Activated naive CD8-positive, alpha-beta T cell treated with anti-CD3 and anti-CD28 coated beads, Interleukin-2, amount 50 U/mL, for 16 hours (primary cell): Measurements from ENCODE around the gene HSPB1.
A peak's percentile ranks its signal among the peaks of the same experiment; 100 is the strongest.
"Not testable (repeated sequence)": the region's sequence is repeated elsewhere in the genome, so short reads cannot be mapped to it uniquely, and the experiment has no call there.

Experiments used
- DNase-seq: peaks from one replicate; pipeline ENCODE4 v3.0.0-alpha.2; 2020; ENCODE audit warnings: low read depth, low spot score

Gene HSPB1

GRCh38 chr7:76302347-76303201 lies at the start of gene HSPB1:
Gene HSPB1, plus strand, starts transcription at chr7:76302673. Its CDS starts 40 bp downstream, at chr7:76302713.
- DNase-seq, result no peak

GRCh38 chr7:76254781-76255180 lies 47.7 kb upstream of the HSPB1 start:
- no peak for DNase-seq

DNA sequence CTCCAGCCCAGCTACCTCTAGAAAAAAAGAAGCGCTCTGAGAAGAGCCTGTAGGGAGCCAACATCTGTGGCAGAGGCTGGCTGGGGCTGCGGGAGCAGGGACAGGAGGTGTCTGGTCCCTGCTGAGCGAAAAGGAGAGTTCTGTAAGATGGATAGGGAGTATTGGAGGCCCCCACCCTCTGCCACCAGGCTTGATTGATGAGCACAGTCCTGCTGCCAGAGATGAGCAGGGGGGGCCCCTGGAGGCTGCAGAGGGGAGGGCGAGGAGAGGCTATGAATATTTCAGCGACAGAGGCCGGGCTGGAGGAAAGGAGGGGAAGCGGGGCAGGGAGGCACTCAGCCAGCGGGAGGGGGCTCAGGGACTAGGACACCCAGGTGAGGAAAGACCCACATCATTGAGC lies 44.5 kb upstream of the HSPB1 start:
- DNase-seq, result no peak

DNA sequence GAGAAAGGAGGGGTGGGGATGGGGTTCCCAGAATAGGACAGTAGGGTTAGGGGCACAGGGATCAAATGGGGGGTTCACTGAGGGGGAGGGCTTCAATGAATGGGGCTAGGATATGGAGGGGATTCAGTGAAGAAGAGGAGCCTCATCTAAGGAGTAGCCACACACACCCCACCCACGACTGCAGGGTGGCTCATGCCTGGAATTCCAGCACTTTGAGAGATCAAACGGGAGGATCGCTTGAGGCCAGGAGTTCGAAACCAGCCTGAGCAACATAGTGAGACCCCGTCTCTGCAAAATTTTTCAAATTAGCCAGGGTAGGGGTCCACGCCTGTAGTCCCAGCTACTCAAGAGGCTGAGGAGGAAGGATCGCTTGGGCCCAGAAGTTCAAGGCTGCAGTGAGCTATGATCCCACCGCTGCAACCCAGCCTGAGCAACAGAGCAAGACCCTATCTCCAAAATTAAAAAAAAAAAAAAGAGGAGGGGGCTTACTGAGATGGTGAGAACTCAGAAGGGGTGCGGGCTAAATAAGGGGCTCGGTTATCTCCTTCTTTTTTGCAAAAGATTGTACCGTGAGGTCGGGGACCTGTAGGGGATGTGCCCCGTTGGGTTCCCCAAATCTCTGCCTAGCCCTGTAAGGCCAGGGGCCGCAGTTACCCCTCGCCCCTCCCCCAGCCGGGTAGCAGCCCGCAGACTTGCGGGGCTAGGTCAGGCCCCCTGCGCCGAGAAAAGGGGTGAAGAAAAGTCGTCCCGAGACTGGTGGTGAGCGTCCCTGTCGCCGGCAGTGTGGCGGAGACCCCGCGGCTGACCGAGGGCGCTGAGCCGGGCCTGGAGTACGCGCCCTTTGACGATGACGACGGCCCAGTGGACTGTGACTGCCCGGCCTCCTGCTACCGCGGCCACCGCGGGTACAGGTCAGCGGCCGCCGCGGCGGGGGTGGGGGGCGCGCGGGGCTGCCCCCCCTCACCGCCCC lies 43.1 kb upstream of the HSPB1 start:
- DNase-seq, result no peak

DNA sequence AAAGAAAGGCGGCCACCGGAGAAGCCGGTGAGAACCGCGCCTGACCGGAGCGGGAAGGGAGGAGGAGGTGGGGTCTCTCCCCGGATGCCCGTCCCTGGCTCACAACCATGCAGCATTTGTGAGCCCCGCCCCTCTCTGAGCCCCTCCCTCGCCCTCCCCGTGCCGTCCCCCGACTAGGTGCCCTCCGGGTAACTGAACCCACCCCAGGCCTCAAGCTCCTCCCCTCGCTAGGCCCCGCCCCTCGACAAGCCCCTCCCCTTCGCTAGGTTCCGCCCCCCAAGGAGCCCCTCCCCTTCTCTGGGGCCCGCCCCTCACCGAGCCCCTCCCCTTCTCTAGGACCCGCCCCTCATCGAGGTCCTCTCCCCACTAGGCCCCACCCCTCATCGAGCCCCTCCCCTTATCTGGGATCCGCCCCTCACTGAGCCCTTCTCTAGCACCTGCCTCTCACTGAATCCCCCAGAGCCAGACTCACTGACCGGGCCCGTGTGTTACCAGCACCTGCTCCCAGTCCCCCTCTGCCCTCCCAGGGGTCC lies 42.2 kb upstream of the HSPB1 start:
- peak; percentile 9 for DNase-seq

DNA sequence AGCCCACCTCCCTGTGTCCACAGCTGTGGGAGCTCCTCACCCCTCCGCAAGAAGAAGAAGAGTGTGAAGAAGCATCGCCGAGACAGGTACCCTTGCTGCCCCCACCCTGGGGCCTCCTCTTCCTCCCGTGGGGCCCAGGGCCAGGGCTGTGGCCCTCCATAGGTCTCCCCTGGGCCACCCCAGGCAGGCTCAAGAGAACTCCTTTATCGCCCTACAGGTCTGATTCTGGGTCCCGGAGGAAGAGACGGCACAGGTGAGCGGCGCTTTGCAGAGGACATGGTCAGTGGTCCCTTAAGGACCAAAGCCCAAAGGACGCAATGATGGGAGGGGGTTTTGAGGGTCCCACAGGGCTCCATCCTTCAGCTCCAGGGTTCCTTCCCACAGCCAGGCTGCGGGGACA lies 41.1 kb upstream of the HSPB1 start:
- DNase-seq, result no peak

DNA sequence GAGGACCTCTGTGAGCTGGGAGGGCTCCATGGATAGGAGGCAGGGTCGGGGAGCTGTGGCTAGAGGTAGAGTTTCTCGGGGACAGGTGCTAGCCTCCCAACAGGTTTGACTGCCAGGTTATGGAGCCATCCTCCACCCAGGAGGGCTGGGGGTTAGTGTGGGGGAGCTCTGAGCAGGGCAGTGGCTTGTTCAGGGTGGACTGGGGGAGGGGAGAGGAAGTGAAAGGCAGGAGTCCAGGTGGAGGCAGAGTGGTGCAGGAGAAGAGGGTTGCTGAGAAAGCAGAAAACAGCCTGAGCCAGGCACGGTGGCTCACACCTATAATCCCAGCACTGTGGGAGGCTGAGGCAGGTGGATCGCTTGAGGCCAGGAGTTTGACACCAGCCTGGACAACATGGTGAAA lies 40.5 kb upstream of the HSPB1 start:
- DNase-seq, result no peak

DNA sequence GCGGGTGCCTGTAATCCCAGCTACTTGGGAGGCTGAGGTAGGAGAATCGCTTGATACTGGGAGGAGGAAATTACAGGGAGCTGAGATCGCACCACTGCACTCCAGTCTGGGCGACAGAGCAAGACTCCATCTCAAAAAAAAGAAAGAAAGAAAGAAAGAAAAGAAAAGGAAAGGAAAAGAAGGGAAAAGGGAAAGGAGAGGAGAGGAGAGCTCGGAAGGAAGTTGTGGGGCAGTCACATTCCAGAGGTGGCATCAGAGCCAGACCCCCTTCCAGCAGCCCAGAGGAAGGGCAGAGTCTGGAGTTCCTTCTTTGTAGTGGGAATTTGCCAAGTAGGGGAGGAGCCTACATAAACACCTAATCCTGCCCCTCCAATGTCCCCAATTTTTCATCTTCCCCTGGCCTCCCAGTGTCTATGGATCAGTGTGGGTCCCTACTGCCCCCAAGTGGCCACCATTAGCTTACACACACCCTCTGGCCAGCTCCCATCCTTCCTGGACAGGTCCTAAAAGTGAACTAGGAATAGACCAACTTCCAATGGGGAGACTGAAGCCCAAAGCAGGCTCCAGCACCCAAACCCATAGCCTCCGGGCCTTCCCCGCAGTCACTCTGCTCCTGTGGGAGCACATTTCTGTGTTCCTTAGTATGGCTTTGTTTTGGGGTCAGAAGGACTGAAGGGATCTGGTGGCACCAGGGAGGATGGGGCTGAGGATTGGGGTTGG lies 39.6 kb upstream of the HSPB1 start:
- DNase-seq, result no peak

GRCh38 chr7:76265299-76265698 lies 37.2 kb upstream of the HSPB1 start:
- no peak for DNase-seq

DNA sequence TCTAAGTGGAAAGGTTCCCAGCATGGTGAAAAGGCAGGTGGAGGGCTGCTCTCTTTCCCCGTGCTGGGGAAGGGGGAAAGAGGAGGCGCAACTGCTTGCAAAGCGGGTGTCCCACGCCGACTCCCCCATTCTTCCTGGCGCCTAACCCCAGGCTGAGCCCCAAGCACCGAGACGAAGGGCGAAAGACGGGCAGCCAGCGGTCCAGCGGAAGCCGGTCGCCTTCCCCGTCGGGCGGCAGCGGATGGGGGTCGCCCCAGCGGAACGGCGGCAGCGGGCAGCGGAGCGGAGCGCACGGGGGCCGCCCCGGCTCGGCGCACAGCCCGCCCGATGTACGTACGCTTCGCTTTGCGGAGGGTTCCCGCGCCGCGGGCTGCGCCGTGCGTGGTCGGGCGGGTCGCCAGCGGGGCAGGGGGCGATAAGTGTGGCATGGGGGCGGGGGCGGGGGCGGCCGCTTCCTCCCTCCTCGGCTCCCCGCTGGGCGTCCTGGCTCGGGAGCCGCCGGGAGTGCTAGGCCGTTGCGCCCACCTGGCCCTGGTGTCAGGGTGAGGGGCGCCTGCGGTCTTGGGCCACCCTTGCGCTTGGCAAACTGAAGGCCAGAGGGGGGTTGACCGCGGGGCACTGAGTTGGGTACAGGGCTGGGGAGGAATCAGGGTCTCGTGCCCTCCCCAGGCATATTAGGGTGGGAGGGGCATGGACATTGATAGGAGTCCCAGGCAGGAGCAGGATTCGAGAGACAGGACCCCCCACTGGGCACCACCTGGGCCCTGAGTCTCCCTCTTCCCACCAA lies 35.2 kb upstream of the HSPB1 start:
- no peak for DNase-seq

GRCh38 chr7:76267894-76268183 lies 34.6 kb upstream of the HSPB1 start:
- DNase-seq, result no peak

DNA sequence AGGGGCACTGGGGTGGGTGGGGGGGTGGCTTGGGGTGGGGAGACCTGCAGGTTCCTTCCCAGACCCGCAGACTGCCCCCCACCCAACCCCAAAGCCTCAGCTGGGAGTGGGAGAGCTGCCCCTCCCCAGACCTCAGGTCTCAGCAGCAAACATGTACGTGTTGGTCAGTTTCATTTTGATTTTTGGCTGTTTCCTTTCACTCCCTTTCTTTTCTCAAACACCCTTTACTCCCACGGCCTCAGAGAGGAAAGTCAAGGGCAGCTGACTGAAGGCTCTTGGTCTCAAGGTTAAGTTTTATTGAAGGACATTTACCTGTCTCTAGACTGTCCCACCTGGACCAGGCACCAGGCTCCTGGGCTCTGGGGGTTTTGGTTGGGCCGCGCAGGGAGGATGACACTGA lies 34.1 kb upstream of the HSPB1 start:
- no peak for DNase-seq

GRCh38 chr7:76269895-76270294 lies 32.6 kb upstream of the HSPB1 start:
- DNase-seq, result no peak

- not testable (repeated sequence) for DNase-seq
Observed at GRCh38 chr7:76271384-76271783, 31.1 kb upstream of the HSPB1 start.

DNA sequence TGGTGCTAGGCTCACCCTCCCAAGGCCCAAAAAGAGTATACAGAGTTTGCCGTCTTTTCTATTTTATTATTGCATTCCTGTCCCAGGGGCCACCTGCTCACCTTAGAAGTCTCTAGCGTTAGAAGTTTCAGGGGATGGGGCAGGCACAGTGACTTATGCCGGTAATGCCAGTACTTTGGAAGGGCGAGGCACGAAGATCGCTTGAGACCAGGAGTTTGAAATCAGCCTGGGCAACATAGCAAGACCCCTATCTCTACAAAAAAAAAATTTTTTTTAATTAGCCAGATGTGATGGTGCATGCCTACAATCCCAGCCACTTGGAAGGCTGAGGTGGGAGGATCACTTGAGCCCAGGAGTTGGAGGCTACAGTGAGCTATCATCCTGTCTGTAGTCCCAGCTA lies 30.3 kb upstream of the HSPB1 start:
- DNase-seq, result no peak

DNA sequence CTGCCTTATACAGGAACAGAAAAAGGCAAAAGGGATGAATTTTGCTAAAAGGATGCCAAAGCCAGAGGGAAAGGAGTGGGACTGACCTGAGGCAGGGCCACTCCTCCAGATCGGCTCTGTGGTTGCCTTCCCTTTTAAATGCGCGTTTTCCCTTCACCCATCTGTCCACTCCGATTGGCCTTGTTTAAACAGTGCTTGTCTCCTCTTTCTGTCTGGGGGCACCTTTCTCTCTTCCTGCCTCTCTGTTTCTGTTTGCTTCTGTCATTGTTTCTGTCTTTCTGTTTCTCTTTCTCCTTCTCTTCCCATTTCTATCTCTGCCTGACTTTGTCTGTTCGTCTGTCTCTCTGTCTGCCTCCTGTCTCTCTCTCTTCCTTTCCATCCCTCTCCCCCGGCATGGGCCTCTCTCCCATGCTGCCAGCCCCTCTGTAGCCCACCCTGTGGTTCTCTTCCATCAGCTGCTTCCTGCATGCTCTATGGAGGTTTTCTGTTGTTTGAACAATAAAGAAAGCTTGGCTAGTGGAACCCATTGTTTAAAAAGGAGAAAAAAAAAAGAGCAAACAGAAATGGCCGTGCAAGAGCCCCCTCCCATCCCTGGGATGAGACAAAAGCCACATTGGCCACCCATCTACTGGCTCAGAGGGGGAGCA lies 29.5 kb upstream of the HSPB1 start:
- no peak for DNase-seq

DNA sequence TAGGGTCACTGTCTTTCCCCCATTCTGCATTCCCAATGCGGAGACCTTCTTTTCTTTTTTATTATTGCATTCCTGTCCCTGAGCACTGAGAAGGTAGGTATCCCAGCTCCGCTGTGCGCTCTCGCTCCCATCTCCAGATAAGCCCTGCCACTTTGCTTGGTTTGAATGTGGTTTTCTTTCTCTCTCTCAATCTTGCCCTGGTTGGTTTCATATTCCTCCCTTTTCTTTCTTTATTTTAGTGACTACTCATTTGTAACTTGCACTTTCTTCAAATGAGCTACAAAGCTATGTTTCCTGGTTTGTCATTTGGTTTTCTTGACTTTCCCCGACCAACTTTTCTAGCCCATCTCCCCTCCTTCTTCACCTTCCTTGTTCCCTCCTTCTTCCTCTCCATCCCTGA lies 29.0 kb upstream of the HSPB1 start:
- no peak for DNase-seq

DNA sequence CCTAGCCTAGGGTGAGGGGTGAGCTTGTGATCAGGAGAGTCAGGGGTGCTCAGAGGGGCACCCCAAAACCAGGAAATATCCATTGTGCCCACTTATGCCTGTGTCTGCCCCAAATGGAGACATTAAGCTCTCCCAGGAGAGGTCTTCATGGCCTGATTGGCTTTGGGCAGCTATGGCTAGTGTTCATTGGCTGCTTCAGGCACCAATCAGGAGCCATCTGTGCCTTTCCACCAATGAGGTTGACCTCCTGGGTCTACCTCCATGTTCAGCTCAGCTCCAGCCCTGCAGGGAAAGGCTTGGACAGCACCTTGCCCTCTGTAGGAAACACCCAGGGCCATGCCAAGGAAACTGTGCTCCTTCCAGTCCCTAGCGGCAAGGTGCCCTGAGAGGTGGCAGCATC lies 23.9 kb upstream of the HSPB1 start:
- DNase-seq, result no peak

DNA sequence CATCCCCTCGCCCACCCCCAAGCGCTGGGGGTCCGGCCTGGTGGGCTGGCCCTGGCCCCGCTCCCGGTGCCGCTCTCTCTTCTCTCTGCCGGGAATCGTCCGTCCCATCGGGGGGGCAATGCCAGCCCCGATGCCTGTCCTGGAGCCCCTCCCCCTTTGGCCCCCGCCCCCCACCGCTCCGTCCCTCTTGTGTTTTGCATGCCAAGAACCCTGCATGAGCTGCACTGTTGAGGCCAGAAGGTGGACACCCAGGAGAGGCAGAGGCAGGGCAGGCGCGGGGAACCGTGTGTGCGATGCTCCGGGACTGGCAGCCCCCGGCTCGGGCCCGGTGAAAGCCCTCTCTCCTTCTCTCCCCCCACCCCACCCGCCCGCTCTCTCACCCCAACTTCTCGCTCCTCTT lies 22.1 kb upstream of the HSPB1 start:
- no peak for DNase-seq

DNA sequence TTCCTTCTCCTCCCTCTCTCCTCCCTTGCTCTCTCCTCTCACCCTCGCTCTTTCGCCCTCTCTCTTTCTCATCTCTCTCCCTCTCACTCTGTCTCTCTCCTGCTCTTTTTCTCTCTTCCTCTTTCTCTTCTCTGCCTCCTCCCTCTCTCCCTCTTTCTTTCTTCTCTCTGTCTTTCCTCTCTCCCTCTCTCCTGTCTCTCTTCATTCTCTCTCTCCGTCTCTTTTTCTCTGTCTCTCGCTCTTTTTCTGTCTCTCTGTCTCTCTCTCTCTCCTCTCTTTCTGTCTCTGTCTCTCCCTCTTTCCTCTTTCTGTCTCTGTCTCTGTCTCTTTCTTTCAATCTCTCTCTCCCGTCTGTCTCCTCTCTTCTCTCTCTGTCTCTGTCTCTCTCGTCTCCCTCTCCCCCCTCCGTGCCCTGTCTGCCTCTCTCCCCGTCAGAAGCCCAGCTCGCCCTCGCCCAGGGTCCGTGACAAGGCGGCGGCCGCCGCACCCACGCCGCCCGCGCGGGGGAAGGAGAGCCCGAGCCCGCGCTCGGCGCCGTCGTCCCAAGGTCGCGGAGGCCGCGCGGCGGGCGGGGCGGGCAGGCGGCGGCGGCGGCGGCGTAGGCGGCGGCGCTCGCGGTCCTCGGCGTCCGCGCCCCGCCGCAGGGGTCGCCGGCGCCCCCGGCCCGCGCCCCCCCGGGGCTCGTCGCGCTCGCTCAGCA lies 21.3 kb upstream of the HSPB1 start:
- no peak for DNase-seq
